Stimulated activated CD8-positive, alpha-beta memory T cell treated with anti-CD3 and anti-CD28 coated beads, Interleukin-4, amount 100 ng/mL, for 4 hours (primary cell): ENCODE results near the gene DRD4.
A peak's percentile ranks its signal among the peaks of the same experiment; 100 is the strongest.

Source experiments
- DNase-seq, 2 donors: peaks; one replicate each; pipeline ENCODE4 v3.0.0-alpha.2; 2020; ENCODE audit warnings: low read depth in 2 of 2, low spot score in 1 of 2

The DRD4 gene

DNA sequence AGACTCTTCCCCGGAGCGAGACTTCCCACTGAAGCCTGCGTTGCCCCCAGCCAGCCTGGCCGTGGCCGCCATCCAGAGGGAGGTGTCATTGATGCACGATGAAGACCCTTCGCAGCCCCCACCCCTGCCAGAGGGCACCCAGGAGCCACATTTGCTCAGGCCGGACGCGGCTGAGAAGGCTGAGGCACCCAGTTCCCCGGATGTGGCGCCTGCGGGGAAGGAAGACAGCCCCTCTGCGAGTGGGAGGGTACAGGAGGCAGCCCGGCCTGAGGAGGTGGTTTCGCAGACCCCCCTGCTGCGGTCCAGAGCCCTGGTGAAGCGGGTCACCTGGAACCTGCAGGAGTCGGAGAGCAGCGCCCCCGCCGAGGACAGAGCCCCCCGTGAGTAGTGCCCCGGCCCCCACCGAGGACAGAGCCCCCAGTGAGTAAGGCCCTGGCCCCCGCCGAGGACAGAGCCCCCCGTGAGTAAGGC lies 27.7 kb upstream of the DRD4 start:
- no peak for DNase-seq

DNA sequence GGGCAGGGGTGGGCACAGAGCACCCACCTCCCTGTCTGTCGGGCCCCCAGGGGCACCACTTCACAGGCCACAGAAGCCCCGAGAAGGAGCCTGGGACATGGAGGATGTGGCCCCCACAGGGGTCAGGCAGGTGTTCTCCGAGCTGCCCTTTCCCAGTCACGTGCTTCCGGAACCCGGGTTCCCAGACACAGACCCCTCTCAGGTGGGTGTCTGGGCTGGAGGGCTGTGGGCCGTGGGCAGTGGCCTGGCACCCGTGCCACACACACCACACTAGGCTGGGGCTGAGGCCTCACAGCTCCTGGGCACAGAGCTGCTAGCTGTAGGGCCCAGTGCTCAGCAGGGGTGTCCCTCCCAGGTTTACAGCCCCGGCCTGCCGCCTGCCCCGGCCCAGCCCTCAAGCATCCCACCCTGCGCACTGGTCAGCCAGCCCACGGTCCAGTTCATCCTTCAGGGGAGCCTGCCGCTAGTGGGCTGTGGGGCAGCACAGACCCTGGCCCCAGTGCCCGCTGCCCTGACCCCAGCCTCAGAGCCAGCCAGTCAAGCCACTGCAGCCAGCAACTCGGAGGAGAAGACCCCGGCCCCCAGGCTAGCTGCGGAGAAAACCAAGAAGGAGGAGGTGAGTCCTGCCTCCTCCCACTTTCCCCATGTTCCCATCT lies 26.8 kb upstream of the DRD4 start:
- DNase-seq = no peak

DNA sequence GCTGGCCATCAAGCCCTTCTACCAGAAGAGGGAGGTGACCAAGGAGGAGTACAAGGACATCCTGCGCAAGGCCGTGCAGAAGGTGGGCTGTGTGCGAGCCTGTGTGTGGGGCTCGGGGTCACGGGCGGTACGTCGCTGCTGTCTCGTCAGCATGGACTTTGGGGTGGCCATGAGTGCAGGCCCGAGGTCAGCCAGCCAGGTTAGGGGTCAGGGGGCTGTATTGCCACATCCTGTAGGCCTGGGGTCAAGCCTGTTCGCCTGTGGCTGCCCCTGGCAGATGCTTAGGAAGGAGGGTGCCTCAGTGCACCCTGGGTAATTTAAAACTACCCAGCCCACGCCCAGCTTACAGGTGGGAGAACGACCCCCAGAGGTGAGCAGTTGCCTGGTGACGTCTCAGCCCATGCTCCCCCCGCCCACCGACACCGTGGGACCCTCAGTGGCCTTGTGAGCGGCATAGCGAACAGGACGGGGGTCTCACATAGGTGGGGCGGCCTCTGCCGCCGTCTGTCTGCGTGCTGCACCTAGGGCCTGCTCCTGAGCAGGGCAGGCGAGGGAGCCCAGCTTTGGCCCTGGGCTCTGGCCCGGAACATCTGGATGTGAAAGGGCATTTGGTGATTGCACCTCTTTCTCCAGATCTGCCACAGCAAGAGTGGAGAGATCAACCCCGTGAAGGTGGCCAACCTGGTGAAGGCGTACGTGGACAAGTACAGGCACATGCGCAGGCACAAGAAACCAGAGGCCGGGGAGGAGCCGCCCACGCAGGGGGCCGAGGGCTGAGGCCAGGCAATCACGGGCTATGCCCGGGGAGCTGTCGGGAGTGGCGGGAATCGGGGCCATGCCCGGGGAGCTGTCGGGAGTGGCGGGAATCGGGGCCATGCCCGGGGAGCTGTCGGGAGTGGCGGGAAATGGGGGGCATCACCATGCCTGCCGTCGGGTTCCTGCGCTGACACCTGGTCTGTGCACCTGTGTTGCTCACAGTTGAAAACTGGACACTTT lies 25.8 kb upstream of the DRD4 start:
- DNase-seq = no peak

DNA sequence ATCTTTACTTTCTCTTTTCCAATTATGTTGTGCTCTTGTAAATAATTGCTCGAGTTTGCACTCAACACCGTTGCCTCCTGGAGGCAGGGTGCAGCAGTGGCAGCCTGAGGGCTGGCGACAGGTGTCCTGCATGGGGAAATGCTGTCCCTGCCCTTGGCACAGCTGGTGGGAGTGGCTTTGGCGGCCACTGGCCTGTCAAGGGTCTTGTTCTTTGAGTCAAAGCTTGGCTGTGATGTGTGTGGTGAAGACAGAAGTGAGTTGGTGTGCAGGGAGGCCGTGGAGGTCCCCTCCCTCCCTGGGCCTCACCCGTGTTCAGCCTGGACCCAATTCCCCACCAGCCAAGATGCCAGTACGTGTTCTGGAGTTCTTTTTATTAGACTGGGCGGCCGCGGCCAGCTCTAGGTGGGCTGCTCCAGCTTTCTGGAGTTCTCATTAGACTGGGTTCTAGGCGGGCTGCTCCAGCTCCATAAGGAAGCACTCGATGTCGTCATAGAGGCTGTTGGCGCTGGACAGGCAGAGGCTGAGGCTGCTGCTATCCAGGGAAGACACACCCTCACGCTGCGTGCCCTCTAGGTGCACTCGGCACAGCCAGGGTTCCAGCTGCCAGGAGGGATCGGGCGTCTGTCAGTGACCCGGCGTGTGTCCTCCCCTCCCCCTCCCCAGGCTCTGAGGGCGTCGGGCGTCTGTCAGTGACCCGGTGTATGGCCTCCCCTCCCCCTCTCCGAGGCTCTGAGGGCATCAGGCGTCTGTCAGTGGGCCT lies 24.7 kb upstream of the DRD4 start:
- DNase-seq = no peak

DNA sequence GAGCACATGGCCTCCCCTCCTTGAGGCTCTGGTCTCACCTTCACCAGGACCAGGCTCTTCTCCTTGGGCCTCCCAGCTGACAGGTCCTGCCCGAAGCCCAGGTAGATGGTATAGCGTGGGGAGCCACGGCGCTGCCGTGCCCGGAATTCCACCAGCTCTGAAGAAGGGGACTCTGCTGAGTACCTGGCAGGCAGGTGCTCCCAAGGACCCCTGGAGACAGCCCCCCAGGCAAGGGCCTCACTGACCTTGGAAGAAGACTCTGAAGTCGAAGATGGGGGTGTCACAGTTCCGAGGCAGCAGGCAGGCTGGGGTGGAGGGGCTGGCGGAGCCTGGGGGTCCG lies 24.1 kb upstream of the DRD4 start:
- DNase-seq = no peak

DNA sequence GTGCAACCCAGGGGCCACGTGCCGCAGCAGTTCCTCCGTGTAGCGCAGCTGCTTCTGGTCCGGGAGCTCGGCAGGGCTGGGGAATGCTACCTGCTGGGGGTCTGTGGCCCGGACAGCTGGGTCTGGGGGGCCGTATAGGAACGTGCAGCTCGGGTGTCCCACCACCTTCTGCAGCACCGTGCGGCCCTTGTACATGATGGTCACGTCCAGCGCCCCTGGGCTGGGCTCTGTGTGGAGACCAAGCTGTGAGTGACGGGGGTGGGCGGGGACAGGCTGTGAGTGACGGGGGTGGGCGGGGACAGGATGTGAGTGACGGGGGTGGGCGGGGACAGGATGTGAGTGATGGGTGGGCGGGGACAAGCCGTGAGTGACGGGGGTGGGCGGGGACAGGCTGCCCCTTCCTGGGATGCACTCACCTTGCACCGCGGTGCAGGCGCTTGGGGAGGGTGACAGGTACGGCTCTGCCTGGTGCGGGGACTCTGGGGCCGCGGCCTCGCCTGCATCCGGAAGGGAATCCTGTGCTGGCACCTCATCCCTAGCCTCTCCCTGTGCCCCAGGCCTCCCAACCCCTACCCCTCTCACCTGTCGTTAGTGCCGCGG lies 23.6 kb upstream of the DRD4 start:
- DNase-seq = peak; percentile 71 to 74

DNA sequence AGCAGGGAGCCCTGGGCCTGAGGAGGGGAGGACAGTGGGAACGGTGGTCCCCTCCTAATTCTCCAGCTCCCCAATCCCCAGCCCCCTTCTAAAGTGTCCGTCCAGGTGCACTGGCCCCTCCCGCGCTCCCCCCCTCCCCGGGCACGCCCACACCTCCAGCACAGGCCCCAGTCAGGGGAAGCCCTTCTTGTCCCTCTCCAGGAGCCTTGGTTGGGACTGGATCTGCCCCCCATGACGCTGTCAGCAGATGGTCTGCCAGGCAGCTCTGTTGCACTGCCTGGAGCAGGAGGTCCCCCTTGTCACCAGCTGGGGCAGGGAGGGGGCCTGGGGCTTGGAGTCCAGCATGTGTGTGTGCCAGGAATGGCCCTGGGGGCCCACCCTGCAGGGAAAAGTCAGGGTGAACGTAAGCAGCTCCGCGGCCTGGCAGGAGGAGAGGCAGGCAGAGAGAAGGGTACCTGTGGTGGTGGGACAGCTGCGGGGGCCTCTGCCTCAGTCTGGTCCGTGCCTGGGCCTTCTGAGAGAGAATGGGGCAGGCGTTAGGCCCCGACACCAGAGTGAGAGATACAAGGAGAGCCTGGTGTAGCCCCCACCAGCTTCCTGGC lies 22.9 kb upstream of the DRD4 start:
- no peak for DNase-seq

DNA sequence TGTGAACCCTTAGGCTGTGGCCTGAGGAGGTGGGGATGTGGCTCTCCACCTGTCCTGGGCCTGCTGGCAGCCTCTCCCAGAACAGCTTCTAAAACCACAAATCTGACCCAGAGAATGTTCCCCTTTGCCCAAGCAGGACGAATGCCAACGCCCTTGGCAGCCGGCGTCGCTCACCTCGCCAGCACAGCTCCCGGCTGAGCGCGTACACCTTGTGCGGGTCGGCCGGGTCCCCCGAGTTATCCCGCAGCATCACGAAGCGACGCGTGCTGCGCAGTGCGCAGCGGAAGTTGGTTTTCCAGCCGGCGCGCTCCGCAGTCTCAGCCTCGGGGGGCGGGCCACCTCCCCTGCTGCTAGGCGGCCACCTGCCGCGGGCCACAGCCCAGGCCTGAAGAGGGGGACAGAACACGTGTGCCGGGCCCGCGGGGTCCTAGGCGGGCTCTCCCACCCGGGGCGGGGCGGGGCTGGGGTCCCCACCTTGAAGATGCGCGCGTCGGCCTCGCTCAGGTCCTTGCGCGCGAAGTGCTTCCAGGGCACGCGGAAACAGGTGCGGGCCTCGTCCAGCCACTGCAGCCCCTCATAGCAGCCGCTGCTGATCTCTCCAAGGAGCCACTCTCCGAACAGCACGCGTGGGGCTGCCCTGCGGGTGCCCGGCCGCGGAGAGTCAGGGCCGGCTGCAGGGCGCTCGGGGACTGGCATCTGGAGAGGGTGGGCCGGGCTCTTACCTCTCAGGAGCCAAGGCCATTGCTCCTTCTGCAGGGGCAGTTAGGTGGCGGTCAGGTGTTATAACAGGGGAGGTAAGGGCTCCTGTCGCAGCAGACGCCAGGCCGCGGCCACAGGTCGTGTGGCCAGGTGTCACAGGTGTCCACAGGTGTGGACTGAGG lies 22.2 kb upstream of the DRD4 start:
- DNase-seq = no peak

DNA sequence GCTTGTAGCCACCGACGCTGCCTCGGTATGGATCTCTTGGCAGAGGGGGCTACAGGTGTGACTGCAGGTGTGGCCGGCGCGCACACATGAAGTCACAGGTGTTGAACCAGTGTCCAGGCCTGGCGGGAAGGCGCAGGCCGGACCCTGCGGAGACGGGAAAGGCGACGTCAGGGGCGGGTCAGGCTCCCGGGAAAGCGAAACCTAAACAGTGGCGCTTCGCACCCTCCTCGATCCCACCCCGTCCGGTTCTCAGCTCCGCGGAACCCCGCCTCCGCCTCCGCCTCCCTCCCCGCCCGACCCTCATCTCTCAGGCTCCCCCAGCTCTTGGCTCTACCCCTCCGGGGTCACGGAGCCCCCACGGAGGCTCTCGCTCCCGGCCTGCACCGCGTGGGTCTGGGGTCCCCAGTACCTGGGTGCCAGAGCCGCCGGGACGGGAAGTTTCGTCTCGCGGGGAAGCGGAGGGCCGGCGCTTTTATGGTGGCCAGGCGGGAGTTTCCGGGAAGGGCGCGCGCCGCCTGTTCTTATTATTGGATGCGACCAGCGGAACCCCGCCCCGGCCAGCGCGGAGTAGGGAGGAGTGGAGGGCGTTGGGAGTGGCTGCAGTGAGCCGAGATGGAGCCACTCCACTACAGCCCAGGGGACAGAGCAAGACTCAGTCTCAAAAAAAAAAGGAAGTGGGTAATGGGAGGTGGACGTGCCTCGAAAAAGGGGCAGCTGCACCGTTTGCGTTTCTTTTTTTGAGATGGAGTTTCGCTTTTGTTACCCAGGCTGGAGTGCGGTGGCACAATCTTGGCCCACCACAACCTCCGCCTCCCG lies 21.4 kb upstream of the DRD4 start, which contains the start of gene IRF7:
Gene IRF7 (minus strand): TSS at position 447 of the 816 bp plus-strand sequence. CDS start 586 bp downstream, outside the sequence.
- DNase-seq = peak; percentile 70 to 72

DNA sequence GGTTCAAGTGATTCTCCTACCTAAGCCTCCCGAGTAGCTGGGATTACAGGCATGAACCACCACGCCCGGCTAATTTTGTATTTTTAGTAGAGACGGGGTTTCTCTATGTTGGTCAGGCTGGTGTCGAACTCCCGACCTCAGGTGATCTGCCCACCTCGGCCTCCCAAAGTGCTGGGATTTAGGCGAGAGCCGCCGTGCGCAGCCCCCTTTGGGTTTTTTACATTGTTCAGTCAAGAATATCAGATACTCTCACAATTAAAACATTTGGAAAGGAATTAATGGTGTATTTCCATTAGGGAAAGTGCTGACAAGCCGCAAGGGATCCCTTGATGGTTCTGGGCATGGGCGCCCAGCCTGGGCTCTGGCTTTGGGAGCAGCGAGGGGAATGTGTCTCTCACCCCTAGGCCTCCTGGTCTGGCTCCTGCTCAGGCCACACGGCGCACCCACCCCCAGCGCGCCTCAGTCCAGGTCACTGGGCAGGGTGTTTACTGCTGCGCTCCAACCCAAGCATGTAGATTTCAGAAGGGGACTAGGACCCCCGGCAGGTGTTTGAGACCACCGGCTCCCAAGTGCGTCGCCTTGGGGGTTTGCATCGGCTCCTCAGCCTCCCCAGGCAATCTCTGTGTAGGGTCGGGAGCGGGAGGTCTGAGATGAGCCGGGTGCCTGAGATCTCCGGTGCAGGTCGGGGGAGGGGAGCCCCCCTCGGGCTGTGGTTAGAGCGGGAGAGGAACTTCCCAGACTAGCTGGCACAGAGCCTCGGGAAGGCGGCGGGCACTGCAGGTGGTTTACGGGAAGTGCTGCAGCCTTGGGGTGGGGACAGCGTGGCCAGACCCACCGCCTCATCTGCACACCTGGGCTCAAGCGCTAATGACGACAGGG lies 20.5 kb upstream of the DRD4 start:
- DNase-seq = no peak

DNA sequence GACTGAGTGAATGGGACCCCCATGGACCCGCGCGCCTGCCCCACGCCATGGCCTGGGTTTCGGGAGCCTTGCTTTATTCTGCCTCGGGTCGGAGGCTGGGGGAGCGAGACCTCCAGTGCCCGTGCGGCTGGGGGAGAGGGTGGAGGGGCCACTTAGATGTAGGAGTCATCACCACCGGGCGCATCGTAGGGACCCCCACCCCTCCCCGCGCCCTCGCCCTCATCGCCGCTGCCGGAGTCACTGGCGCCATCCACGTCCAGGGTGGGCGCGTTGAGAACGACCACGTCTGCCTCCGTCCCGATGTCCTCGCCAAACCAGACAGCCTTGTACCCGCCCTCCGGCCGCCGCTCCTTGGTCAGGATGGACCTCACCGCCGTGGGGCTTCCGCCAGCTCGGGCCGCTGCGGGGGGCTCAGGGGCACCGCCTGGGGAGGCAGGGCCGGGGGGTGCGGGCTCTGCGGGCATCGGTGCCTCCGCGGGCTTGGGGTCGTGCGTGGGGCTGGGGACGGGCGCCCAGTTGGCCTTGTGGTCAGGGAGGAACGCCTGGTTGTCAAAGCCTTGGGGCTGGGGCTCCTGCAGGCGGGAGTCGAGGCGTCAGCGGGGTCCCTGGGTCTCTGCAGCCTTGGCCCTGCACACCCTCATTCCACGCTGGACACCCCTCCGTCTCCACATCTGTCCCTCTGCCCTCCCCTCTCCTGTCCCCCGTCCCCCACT lies 19.7 kb upstream of the DRD4 start:
- DNase-seq = no peak

DNA sequence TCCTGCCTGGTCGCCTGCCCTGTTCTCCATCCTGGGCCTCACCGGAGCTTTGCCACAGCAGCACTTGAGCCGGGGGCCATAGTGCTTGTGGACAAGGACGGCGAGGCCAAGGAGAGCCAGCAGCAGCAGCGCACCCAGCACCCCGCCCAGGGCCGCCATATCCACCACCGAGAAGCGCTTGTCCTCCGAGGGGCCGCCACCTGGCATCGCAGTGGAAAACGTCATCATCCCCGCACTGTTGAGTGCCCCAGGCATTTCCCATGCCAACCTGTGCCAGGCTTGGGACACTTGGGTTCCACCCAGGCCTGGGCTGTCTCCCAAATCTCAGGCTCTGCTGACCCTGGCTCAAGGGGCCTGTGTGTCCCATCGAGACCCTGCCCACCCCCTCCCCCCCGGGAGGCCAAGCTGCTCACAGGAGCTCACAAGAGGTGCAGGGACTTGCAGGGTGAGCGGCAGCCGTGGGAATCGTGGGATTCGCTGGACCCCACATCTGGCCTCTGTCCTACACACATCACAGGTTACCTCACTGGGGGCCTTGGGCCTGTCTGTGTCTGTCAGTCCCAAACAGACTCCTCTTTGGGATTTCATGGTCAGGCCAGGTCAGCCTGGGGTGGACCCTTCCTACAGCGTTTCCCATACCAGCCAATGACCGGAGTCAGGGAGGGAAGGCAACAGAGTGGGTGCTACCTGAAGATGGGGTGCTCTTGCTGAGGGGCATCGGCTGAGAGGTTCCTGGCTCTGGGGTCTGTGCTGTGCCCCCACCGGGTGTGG lies 19.0 kb upstream of the DRD4 start:
- DNase-seq = no peak

DNA sequence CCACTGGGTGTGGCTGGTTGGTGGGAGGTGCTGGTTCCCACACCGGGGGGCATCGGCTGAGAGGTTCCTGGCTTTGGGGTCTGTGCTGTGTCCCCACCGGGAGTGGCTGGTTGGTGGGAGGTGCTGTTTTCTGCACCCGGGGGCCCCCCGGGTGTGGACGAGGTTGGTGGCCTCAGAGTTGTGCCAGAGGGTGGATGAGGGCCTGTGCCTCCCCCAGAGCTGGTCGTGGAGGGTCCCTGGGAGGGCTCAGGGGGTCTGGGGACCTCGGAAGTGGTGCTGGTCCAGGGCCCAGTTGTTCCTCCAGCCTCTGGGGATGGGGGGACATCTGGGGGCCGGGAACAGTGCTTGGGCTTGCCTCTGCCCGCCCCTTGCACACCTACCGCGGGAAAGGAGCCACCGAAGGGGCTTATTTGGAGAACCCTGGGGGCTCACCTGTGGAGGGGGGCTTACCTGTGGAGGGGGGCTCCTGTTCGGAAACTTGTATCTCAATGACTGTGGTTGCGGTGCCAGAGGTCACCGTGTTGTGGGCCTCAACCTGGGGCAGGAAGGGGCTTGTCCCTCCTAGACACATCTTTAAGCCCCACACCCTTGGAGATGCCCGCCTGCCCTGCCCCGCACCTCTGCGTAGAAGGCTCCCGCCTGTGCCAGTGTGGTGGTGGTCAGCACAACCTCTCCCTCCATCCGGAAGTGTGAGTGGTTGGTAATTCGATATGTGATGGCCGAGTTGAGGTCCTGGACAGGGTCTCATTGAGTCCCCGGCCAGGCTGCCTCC lies 18.0 kb upstream of the DRD4 start:
- DNase-seq = no peak

DNA sequence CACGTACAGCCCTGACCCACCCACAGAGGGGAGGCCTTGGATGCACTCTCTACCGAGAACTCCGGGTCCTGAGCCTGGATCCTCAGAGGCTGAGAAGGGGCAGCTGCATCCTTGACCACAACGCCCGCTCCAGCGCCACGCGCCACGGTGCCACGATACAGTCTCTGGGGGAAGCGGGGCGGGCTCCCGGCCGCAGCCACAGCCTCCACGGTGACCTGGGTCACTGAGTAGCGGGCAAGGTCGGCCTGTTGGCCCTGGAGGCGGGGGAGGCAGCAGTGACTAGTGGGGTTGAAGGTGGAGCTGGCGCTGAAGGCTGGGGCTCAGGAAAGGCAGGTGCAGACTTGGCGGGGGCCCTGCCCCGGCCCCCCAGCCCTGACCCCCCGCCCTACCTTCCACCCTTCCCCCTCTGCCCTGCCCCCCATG lies 17.4 kb upstream of the DRD4 start:
- no peak for DNase-seq

DNA sequence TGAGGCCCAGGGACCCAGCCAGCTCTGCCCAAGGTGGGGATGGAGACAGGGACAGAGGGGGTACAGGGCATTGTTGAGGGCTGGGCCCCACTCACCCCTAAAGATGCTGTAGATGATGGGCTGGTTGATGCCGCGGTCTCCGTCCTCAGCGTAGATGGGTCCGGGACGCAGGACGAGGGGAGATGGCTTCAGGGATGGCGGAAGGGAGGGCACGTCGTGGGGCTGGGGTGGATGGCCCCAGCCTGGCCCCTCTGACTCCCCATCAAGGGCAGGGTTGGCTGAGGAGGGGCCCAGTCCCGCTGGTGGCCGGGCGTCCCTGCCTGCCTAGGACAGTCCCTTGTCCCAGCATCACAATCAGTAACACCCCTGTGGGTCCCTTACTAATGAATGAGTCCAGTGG lies 16.9 kb upstream of the DRD4 start:
- DNase-seq = no peak
